DND-41 (cell line): ENCODE measurements around the gene TMEM8B.

Source experiments
- ATAC-seq: fragments of 200-7000 bp; cut with Tn5 transposase; 3 replicates; pipeline ENCODE4 v1.9.1; 2021; ENCODE audit warnings: low read depth; ENCODE audit not compliant: insufficient read depth
- DNase-seq: peaks from one replicate; pipeline ENCODE4 v3.0.0-alpha.2; 2020
- H2AFZ ChIP-seq: 2 replicates; pipeline ENCODE4 v1.6.0; 2012; ENCODE audit warnings: low read depth, low read length
- H3K27ac ChIP-seq: 2 replicates; pipeline ENCODE4 v1.5.1; 2012; ENCODE audit warnings: low read length, inconsistent platforms
- H3K27me3 ChIP-seq: fragments of 200-600 bp; sonication (generic); 2 replicates; pipeline ENCODE4 v1.6.0; 2012; ENCODE audit warnings: low read length, mild to moderate bottlenecking, inconsistent platforms; ENCODE audit not compliant: insufficient read depth, poor library complexity
- H3K36me3 ChIP-seq: 2 replicates; pipeline ENCODE4 v1.5.1; 2012; ENCODE audit warnings: low read length, inconsistent platforms; ENCODE audit not compliant: insufficient read depth
- H3K4me1 ChIP-seq: 2 replicates; pipeline ENCODE4 v1.5.1; 2012; ENCODE audit warnings: mild to moderate bottlenecking, low read length; ENCODE audit not compliant: insufficient read depth
- H3K4me2 ChIP-seq: 2 replicates; pipeline ENCODE4 v1.6.0; 2012; ENCODE audit warnings: mild to moderate bottlenecking, moderate library complexity, low read length, inconsistent platforms; ENCODE audit not compliant: insufficient read depth
- H3K4me3 ChIP-seq, 2 experiments: fragments of 200-600 bp in 1 of 2; shearing (Covaris generic) in 1 of 2; 2 replicates each; pipeline ENCODE4 v1.5.1; 2012 to 2016; ENCODE audit warnings: inconsistent platforms in 2 of 2, low read length in 2 of 2, mild to moderate bottlenecking in 2 of 2, low read depth in 1 of 2, moderate library complexity in 1 of 2
- H3K79me2 ChIP-seq: 2 replicates; pipeline ENCODE4 v1.6.0; 2012; ENCODE audit warnings: low read length, inconsistent platforms; ENCODE audit not compliant: insufficient read depth
- H3K9ac ChIP-seq: 2 replicates; pipeline ENCODE4 v1.6.0; 2012; ENCODE audit warnings: low read depth, mild to moderate bottlenecking, inconsistent platforms, low read length, moderate library complexity
- H3K9me3 ChIP-seq: 2 replicates; pipeline ENCODE4 v1.5.1; 2012; ENCODE audit warnings: low read length, moderate library complexity, mild to moderate bottlenecking, inconsistent platforms; ENCODE audit not compliant: insufficient read depth, severe bottlenecking
- H4K20me1 ChIP-seq: 2 replicates; pipeline ENCODE4 v1.6.0; 2012; ENCODE audit warnings: low read length; ENCODE audit not compliant: insufficient read depth
- CTCF ChIP-seq: IDR thresholded peaks from 2 replicates; pipeline ENCODE4 v1.5.1; 2012; ENCODE audit warnings: borderline replicate concordance, low read length, moderate library complexity, mild to moderate bottlenecking; ENCODE audit not compliant: poor library complexity, severe bottlenecking; ENCODE audit errors: extremely low read depth
- EZH2 ChIP-seq: IDR thresholded peaks from 3 replicates; pipeline ENCODE4 v1.6.1; 2012; ENCODE audit warnings: borderline replicate concordance, low read depth, mild to moderate bottlenecking, moderate library complexity, low read length, inconsistent platforms; ENCODE audit not compliant: severe bottlenecking

TMEM8B gene

GRCh38 chr9:35820076-35820475, 9.0 kb upstream of the TMEM8B start:
- no peak overlapping the region for H3K4me2 ChIP-seq
- no peak overlapping the region for H3K4me3 ChIP-seq
- H3K9ac ChIP-seq: no peak overlapping the region
- no peak overlapping the region for H2AFZ ChIP-seq
- ATAC-seq: no peak
- DNase-seq: no peak
- no peak overlapping the region for H3K27ac ChIP-seq
- TF ChIP-seq CTCF: no peak
- TF ChIP-seq EZH2: no peak
- no peaks in the 10 kb centered on the region for H3K27me3 ChIP-seq
- H4K20me1 ChIP-seq: no peaks in the 10 kb centered on the region
- no peaks in the 10 kb centered on the region for H3K79me2 ChIP-seq
- H3K36me3 ChIP-seq: no peaks in the 10 kb centered on the region
- peaks cover 9% of the 10 kb centered on the region for H3K4me1 ChIP-seq
- H3K9me3 ChIP-seq: no peaks in the 10 kb centered on the region

DNA sequence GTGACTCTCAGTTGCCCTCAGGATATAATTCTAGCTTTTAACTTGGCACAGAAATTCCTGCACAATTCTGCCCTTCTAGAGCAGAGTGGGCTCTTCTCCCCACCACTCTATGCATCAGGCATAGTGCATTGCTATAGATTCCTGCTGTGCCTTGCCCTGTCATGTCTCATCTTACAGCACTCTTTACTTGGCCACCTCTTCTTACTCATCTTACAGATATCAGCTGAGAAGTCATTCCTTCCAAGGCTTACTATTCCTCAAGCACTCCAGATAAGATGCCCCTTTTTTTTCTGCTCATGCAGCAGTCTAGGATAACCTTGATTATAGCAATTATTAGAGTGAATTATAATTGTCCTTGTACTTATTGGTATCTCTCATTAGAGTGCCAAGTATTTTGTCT, 6.1 kb upstream of the TMEM8B start:
- no peaks in the 10 kb centered on the region for H3K9me3 ChIP-seq
- H3K4me1 ChIP-seq: no peaks in the 10 kb centered on the region
- TF ChIP-seq EZH2 (no peak), CTCF (no peak)
- DNase-seq: no peak
- no peaks in the 10 kb centered on the region for H3K79me2 ChIP-seq
- H3K4me2 ChIP-seq: no peak overlapping the region
- ATAC-seq: no peak
- no peaks in the 10 kb centered on the region for H4K20me1 ChIP-seq
- no peak overlapping the region for H3K27ac ChIP-seq
- no peak overlapping the region for H3K9ac ChIP-seq
- no peaks in the 10 kb centered on the region for H3K27me3 ChIP-seq
- no peaks in the 10 kb centered on the region for H3K36me3 ChIP-seq
- H3K4me3 ChIP-seq: no peak overlapping the region
- no peak overlapping the region for H2AFZ ChIP-seq

DNA sequence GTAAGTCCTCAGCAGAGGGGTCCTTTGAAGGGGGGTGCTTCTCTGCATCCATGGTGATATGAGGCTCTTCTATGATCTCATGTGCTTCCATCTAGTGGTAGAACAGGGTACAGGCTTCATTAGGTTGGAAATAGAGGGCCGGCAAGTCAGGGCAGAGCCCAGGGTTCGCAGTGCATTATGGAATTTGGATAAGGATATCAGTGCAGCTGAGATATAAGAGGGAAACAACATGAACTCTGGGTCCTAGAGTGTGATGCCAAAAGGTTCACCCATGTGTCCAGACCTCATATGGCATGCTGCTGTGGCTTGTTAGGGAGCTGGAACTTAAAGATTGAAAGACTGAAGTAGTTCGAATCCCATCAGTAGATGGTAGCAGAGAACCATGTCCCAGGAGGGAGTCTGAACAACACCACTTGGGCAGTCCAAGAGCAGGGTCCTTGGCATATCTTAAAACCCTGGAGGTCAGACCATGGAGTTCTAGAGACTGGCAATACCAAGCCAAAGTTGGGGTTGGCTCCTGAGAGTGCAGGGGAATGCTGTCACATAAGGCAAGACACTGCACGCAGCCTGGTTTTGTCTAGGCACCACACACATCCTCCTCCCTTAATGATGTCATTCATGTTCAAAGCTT, 2.8 kb upstream of the TMEM8B start:
- ATAC-seq (peak; percentile 38; the same call in 2 of the 3 replicates), DNase-seq (peak; percentile 39)
- peaks cover 24% of the 10 kb centered on the region for H3K4me1 ChIP-seq
- H4K20me1 ChIP-seq: no peaks in the 10 kb centered on the region
- no peak overlapping the region for H2AFZ ChIP-seq
- no peaks in the 10 kb centered on the region for H3K36me3 ChIP-seq
- TF ChIP-seq CTCF (peak; percentile 80), EZH2 (no peak)
- no peak overlapping the region for H3K27ac ChIP-seq
- no peak overlapping the region for H3K9ac ChIP-seq
- H3K4me3 ChIP-seq: no peak overlapping the region
- no peaks in the 10 kb centered on the region; the same call in 1 of the 2 replicates for H3K79me2 ChIP-seq
- no peaks in the 10 kb centered on the region for H3K27me3 ChIP-seq
- H3K4me2 ChIP-seq: no peak overlapping the region
- H3K9me3 ChIP-seq: no peaks in the 10 kb centered on the region

GRCh38 chr9:35827486-35827885, 1.5 kb upstream of the TMEM8B start:
- no peaks in the 10 kb centered on the region for H3K36me3 ChIP-seq
- H3K27me3 ChIP-seq: no peaks in the 10 kb centered on the region
- no peak overlapping the region for H3K4me2 ChIP-seq
- H3K79me2 ChIP-seq: no peaks in the 10 kb centered on the region; the same call in 1 of the 2 replicates
- H3K4me1 ChIP-seq: peaks cover 24% of the 10 kb centered on the region
- ATAC-seq: no peak
- H2AFZ ChIP-seq: no peak overlapping the region
- no peak overlapping the region for H3K9ac ChIP-seq
- no peak for DNase-seq
- no peak for TF ChIP-seq CTCF
- no peak for TF ChIP-seq EZH2
- no peaks in the 10 kb centered on the region for H3K9me3 ChIP-seq
- H4K20me1 ChIP-seq: no peaks in the 10 kb centered on the region
- H3K4me3 ChIP-seq: no peak overlapping the region
- no peak overlapping the region for H3K27ac ChIP-seq
